HTR-8/SVneo (cell line): ENCODE measurements around the gene CDRT4.
"Not testable (repeated sequence)": the region's sequence is repeated elsewhere in the genome, so short reads cannot be mapped to it uniquely, and the experiment has no call there.

Experiments
- DNase-seq: peaks from one replicate; pipeline ENCODE4 v3.0.0; 2011; ENCODE audit warnings: low spot score, mixed read lengths; ENCODE audit not compliant: insufficient read length
- FAIRE-seq: peaks from 2 replicates; lab custom pipeline; 2011; peaks lifted over from hg19 to GRCh38; lab: Jason Lieb, UNC

The CDRT4 gene

GRCh38 chr17:15462976-15463772, 4.2 kb downstream of the CDRT4 start:
- DNase-seq (peak; percentile 91), FAIRE-seq (peak; percentile 96)

DNA sequence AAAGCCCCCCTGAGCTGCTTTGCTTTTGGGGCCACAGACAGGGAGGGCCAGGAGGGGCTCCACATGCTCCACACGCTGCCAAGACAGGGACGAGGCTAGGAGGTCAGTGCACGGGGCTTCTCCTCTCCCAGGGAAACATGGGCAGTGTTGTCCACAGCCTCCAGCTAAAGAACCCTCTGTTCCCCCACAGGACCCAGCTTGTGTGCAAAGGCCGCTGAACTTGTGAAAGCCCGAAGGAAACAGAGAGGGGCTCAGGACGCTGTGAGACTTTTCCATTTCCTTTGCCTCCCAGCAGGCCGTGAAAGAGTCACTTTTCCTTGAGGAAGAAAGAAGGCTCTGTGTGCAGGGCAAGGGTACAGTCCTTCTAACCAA, 9.7 kb downstream of the CDRT4 start:
- DNase-seq (no peak), FAIRE-seq (peak; percentile 78)

- peak; percentile 71 for FAIRE-seq
- DNase-seq, result peak; percentile 78
Observed at GRCh38 chr17:15456972-15457722, 10.3 kb downstream of the CDRT4 start.

DNA sequence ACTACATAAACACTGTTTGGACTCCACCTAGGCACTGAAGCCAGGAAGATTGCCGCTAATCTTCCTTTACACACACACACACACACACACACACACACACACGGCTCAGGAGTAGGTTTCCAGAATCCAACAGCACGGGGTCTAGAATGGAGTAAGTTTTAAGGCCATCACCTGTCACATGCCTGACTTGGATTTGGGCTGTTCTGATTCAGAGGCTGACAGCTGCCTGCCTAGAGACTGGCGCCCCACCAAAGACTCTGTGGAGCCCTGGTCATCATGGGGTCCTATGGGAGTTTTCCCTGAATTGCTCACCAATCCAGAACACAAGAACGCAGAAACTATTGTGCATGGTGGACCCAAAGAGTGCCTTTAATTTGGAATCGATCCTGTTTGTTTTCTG, 10.9 kb downstream of the CDRT4 start:
- DNase-seq, result no peak
- no peak for FAIRE-seq

- DNase-seq, result no peak
Observed at GRCh38 chr17:15454346-15454745, 13.1 kb downstream of the CDRT4 start.

GRCh38 chr17:15453782-15454181, 13.6 kb downstream of the CDRT4 start:
- DNase-seq, result no peak
- FAIRE-seq, result no peak

More at GRCh38 chr17:15454346-15454745, 13.1 kb downstream of the CDRT4 start:
- FAIRE-seq, result peak; percentile 96

- DNase-seq, result no peak
- FAIRE-seq, result no peak
Observed at GRCh38 chr17:15453246-15453645, 14.2 kb downstream of the CDRT4 start.

GRCh38 chr17:15452746-15453145, 14.7 kb downstream of the CDRT4 start:
- DNase-seq, result no peak
- FAIRE-seq, result no peak

DNA sequence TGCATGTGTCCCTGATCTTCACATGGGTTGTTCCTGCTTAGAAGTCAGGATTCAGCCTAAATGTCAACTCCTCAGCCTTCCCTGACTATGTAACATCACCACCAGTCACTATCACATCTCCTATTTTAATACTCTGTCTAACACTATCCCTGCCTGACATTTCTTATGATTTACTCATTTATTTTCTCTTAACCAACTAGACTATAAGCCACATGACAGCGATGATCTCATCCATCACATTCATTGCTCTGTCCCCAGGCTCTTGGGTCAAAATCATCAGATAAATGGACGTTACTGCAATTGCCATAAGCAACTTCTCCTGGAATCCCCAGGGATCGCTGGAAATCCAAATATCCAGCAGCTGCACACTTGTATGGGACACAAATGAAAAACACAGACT, 15.7 kb downstream of the CDRT4 start:
- peak; percentile 96 for FAIRE-seq
- DNase-seq, result peak; percentile 74

DNA sequence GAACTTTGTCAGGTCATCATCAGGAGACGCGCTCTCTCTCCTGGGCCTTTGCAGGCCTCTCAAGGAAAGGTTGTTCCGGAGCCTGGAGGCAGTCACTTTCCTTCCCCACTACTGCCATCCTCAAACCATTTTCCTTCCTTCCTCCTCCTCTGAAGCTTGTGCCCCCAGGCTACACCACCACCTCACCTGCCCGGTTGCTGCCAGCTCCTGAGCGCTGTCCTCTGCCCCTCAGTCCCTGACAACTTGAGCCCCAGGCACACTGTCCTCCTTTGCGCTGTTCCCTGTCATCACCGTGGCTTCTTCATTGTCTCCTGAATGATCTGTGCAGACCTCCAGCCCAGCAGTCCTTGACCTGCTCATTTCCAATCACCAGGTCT, 18.9 kb downstream of the CDRT4 start:
- peak; percentile 59 for FAIRE-seq
- no peak for DNase-seq

GRCh38 chr17:15447928-15448579, 19.4 kb downstream of the CDRT4 start:
- FAIRE-seq (peak; percentile 16), DNase-seq (no peak)

- peak; percentile 16 for FAIRE-seq
Observed at GRCh38 chr17:15446036-15446435, 21.4 kb downstream of the CDRT4 start.

DNA sequence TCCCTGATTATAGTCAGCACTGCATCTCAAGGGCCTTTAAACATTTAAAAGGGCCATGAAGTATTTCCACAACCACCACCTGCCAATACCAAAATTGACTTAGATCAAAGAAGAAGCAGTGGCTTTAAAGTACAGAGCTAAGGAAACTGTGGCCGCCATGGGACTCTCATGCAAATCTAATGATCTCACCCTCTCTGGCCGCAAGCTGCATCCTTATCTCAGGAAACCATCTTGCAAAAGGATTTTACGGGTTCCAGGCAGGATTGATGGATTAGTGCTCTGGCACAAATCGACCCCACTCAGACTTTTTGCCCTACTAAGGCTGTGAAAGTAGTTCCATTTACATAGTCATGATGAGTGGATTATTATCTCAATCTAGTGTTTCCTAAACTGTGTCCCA, 22.6 kb downstream of the CDRT4 start:
- peak; percentile 74 for FAIRE-seq
- peak; percentile 55 for DNase-seq

More at GRCh38 chr17:15446036-15446435, 21.4 kb downstream of the CDRT4 start:
- no peak for DNase-seq

- DNase-seq (no peak), FAIRE-seq (no peak)
Observed at GRCh38 chr17:15442311-15443180, 24.9 kb downstream of the CDRT4 start.

DNA sequence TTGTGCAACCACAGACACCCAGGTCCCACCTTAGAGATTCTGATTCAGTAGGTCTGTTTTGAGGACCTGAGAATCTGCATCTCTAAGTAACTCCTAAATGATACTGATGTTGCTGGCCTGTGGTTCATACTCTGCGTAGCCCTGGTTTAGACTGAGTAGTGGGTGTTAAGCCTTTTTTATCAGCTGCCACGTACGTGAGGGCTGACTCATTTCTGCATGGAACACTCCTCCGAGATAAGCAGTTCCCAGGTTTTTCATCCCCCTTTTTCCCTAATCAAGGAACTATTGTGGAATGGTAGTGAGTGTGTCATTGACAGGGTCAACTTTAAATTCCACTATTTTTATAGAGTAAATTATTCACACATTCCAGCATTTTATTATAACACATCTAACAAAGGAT, 26.1 kb downstream of the CDRT4 start:
- FAIRE-seq (no peak), DNase-seq (no peak)

DNA sequence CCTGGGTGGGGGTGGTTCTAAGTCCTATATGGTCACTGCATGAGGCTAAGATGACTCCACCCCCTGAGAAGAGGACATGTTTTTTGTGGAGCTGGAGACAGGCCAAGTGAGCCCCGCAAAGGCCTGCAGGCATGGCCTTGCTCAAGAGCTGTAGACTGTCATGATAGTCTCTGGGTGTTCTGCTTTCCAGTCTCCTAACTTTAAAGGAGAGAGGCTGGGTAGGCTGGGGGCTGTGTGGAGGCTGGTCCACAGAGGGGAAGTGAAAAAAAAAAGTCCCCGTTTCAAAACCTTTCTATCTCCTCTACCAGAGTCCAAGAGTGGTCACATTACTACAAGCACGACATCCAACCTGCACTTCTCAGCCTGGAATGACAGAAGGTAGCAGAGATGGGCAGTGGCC, 27.1 kb downstream of the CDRT4 start:
- DNase-seq, result no peak
- no peak for FAIRE-seq

DNA sequence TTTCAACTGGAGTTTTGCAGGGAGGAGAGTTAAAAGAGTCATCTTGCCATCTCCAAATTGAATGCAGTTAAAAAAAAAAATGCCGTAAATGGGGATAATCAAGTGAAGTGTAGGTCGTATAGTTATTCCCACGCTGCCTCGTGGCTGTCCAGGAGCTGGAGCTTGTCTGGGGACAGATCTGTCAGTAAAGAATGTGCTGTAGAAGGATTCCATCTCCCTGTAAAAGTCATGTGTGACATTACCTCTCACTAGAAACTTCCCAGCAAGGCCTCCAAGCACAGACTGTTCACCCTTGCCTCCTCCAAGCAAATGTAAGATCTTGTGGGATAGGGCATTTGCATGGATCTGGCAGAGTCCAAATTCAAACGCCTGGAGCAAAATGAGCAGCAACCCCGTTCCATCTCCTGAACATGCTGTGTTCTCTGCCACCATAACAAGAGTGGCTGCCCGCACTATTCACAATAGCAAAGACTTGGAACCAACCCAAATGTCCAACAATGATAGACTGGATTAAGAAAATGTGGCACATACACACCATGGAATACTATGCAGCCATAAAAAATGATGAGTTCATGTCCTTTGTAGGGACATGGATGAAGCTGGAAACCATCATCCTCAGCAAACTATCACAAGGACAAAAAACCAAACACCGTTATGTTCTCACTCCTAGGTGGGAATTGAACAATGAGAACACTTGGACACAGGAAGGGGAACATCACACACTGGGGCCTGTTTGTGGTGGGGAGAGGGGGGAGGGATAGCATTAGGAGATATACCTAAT, 28.0 kb downstream of the CDRT4 start:
- peak; percentile 16 for FAIRE-seq
- not testable (repeated sequence) for DNase-seq

- FAIRE-seq, result peak; percentile 31
Observed at GRCh38 chr17:15438491-15439105, 28.8 kb downstream of the CDRT4 start.

DNA sequence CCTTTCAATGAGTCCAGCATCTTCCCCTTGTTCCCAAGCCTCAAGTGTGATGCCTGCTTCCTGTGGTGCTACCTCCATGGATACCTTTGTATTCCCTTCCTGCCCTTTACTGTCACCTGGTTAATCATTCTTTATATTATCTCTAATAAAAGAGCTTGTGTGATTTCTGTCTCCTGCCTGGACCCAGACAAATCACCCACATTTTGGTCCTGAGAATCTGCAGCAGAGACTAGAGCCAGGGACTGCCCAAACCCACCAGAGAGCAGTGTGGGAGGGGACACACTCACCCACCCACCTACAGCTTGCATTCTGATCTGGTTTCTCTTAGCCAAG, 30.2 kb downstream of the CDRT4 start:
- DNase-seq (no peak), FAIRE-seq (peak; percentile 13)

More at GRCh38 chr17:15438491-15439105, 28.8 kb downstream of the CDRT4 start:
- DNase-seq, result no peak
